ENCODE data around the gene KRTCAP2. TPM values are rescaled to one million over a fixed set of nuclear protein-coding genes. Genes with fewer than 3 reads are reported as not detected.
"Not testable (repeated sequence)": the region's sequence is repeated elsewhere in the genome, so short reads cannot be mapped to it uniquely, and the experiment has no call there.

Gene KRTCAP2
- polyA plus RNA-seq, 4 donors = 144 to 286 (median 201) TPM

DNA sequence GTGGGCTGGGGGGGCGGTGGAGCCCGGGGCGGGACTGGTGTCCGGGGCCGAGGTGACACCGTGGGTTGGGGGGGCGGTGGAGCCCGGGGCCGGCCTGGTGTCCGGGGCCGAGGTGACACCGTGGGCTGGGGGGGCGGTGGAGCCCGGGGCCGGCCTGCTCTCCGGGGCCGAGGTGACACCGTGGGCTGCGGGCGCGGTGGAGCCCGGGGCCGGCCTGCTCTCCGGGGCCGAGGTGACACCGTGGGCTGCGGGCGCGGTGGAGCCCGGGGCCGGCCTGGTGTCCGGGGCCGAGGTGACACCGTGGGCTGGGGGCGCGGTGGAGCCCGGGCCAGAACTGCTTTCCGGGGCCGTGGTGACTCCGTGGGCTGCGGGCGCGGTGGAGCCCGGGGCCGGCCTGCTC lies 16.8 kb upstream of the KRTCAP2 start:
- FAIRE-seq; H3K4me3 ChIP-seq (ENCODE audit: low read depth in 1 of 3, low read length in 3 of 3); DNase-seq; H3K9me3 ChIP-seq (ENCODE audit: control insufficient read depth in 2 of 2, insufficient read depth in 1 of 2, low read depth in 1 of 2, low read length in 1 of 2); H3K36me3 ChIP-seq (ENCODE audit: control insufficient read depth in 3 of 3, insufficient read depth in 2 of 3, low read depth in 1 of 3, low read length in 3 of 3); H3K27ac ChIP-seq (ENCODE audit: low read depth in 1 of 3, low read length in 2 of 3): not testable (repeated sequence)
- peaks cover 4 to 37% (median 8%) of the 10 kb centered on the region in 3 donors for H3K4me1 ChIP-seq (ENCODE audit: control insufficient read depth in 3 of 3, insufficient read depth in 2 of 3, low read depth in 1 of 3, low read length in 2 of 3)
- peaks cover 0 to 14% (median 0%) of the 10 kb centered on the region in 3 donors for H3K27me3 ChIP-seq (ENCODE audit: control insufficient read depth in 3 of 3, insufficient read depth in 3 of 3, low read length in 3 of 3)
- WGBS, 3 donors = 88 to 94% (median 89%) methylated on average over 20 to 25 of the region's 45 CpGs

DNA sequence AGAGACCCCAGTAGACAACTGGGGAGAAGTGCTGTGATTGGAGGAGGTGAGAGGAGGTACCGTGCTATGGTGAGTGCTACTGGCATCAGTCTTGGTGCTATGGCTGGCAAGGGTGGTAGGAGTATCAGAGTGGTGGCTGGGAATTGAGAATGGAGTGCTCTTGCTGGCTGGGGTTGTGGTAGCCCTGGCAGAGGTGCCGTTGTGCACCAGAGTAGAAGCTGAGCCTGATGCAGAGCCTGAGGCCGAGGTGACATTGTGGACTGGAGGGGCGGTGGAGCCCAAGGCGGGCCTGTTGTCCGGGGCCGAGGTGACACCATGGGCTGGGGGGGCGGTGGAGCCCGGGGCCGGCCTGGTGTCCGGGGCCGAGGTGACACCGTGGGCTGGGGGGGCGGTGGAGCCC lies 15.2 kb upstream of the KRTCAP2 start:
- Histone ChIP-seq H3K36me3 (ENCODE audit: control insufficient read depth in 3 of 3, insufficient read depth in 2 of 3, low read depth in 1 of 3, low read length in 3 of 3) (peaks cover 0 to 6% (median 0%) of the 10 kb centered on the region in 3 donors), H3K9me3 (ENCODE audit: control insufficient read depth in 2 of 2, insufficient read depth in 1 of 2, low read depth in 1 of 2, low read length in 1 of 2) (no peaks in the 10 kb centered on the region), H3K4me1 (ENCODE audit: control insufficient read depth in 3 of 3, insufficient read depth in 2 of 3, low read depth in 1 of 3, low read length in 2 of 3) (peaks cover 4 to 25% (median 8%) of the 10 kb centered on the region in 3 donors), H3K4me3 (ENCODE audit: low read depth in 1 of 3, low read length in 3 of 3) (no peak overlapping the region), H3K27ac (ENCODE audit: low read depth in 1 of 3, low read length in 2 of 3) (no peak overlapping the region), H3K27me3 (ENCODE audit: control insufficient read depth in 3 of 3, insufficient read depth in 3 of 3, low read length in 3 of 3) (no peaks in the 10 kb centered on the region)
- 83 to 95% (median 90%) methylated on average over 9 to 14 of the region's 14 CpGs for WGBS, 3 donors
- FAIRE-seq (no peak), DNase-seq (no peak)

DNA sequence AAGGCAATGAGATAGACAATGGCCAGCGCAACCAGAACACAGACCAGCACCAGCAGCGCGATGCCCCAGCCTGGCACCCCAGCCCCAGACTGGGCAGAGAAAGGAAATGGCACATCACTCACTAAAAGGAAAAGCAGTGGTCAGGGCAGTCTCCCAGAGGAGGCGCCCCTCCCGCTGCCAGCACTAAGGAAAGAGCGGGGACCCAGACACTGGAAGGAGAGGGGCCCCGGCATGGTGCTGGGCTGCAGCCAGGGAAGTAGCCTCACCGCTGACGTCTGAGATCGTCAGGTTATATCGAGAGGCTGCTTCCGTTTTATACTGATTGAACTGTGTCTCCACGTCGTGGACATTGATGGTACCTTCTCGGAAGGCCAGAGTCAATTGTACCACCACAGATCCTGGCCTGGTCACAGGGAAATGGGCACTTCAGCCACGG lies 14.4 kb upstream of the KRTCAP2 start:
- no peaks in the 10 kb centered on the region for H3K27me3 ChIP-seq (ENCODE audit: control insufficient read depth in 3 of 3, insufficient read depth in 3 of 3, low read length in 3 of 3)
- no peaks in the 10 kb centered on the region for H3K9me3 ChIP-seq (ENCODE audit: control insufficient read depth in 2 of 2, insufficient read depth in 1 of 2, low read depth in 1 of 2, low read length in 1 of 2)
- FAIRE-seq (no peak), DNase-seq (no peak)
- H3K4me3 ChIP-seq (ENCODE audit: low read depth in 1 of 3, low read length in 3 of 3) = no peak overlapping the region
- H3K4me1 ChIP-seq (ENCODE audit: control insufficient read depth in 3 of 3, insufficient read depth in 2 of 3, low read depth in 1 of 3, low read length in 2 of 3) = peaks cover 4 to 20% (median 8%) of the 10 kb centered on the region in 3 donors
- peaks cover 0 to 6% (median 0%) of the 10 kb centered on the region in 3 donors for H3K36me3 ChIP-seq (ENCODE audit: control insufficient read depth in 3 of 3, insufficient read depth in 2 of 3, low read depth in 1 of 3, low read length in 3 of 3)
- 78 to 87% (median 85%) methylated on average over 16 of the region's 16 CpGs for WGBS, 3 donors
- no peak overlapping the region for H3K27ac ChIP-seq (ENCODE audit: low read depth in 1 of 3, low read length in 2 of 3)

DNA sequence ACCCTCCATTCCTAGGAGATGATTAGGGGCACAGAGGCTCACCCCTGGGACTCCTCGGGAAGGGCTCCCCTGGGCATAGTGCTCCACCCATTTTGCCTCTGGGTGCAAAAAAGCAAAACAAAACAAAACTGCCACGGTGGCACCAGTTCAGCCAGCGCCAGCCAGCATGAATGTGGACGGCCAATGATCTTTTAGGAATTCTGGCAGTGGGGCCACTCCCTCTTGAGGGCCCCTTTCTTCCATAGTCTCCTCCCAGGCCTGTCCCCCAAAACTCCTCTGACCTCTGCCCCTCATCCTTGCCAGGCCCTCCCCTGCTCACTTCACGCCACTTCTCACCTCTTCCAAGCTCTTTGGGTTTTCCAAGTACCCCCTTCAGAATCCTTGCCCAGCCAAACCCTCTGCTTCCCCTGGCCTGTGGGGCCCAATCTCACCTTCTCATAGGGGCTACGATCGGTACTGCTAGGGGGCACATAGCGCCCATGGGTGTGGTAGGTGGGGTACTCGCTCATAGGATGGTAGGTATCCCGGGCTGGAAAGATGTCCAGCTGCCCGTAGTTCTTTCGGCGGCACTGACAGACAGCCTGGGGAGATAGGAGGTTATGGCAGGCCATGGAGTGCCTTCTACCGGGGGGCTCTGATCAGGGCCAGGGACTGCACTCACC lies 13.8 kb upstream of the KRTCAP2 start:
- Histone ChIP-seq H3K4me1 (ENCODE audit: control insufficient read depth in 3 of 3, insufficient read depth in 2 of 3, low read depth in 1 of 3, low read length in 2 of 3) (peaks cover 4 to 20% (median 8%) of the 10 kb centered on the region in 3 donors), H3K27me3 (ENCODE audit: control insufficient read depth in 3 of 3, insufficient read depth in 3 of 3, low read length in 3 of 3) (no peaks in the 10 kb centered on the region), H3K9me3 (ENCODE audit: control insufficient read depth in 2 of 2, insufficient read depth in 1 of 2, low read depth in 1 of 2, low read length in 1 of 2) (no peaks in the 10 kb centered on the region), H3K27ac (ENCODE audit: low read depth in 1 of 3, low read length in 2 of 3) (peak overlapping the region in 2 of 3 donors; percentile 37 to 53), H3K36me3 (ENCODE audit: control insufficient read depth in 3 of 3, insufficient read depth in 2 of 3, low read depth in 1 of 3, low read length in 3 of 3) (peaks cover 0 to 6% (median 0%) of the 10 kb centered on the region in 3 donors), H3K4me3 (ENCODE audit: low read depth in 1 of 3, low read length in 3 of 3) (no peak overlapping the region)
- FAIRE-seq = no peak
- no peak for DNase-seq
- WGBS, 3 donors = 59 to 69% (median 64%) methylated on average over 14 of the region's 14 CpGs

DNA sequence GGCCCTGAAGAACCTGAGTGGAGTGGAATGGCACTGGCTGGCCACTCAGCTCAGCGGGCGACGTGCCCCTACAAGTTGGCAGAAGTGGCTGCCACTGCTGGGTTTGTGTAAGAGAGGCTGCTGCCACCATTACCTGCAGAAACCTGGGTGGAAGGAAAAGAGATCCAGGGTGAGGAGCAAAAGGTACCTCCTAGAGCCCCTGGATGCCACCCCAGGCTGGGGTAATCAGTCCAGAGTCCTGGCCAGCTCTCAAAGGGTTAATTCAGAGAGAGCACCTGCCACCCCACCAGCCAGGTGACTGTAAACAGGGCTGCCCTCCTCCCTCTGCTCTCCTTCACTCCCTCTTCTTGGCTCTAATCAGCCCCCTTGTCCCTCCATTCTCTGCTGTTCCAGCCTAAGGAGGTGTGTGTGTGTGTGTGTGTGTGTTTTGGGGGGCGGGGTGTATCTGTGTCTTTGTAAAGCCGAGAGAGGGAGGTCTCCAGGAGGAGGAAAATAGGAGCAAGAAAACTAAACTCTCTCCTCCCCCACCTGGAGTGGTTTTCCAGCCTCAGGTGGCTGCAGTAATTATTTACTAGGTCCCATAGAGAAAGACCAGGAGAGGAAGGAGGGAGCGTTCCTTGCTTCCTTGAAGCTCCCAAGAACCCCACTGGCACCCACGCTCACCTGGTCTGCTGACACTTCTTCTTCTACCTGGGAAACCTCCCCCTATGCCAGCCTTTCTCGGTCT lies 13.1 kb upstream of the KRTCAP2 start:
- H3K4me1 ChIP-seq (ENCODE audit: control insufficient read depth in 3 of 3, insufficient read depth in 2 of 3, low read depth in 1 of 3, low read length in 2 of 3) = peaks cover 4 to 20% (median 8%) of the 10 kb centered on the region in 3 donors
- DNase-seq (peak; percentile 36 to 67), FAIRE-seq (no peak)
- no peak overlapping the region for H3K4me3 ChIP-seq (ENCODE audit: low read depth in 1 of 3, low read length in 3 of 3)
- H3K27me3 ChIP-seq (ENCODE audit: control insufficient read depth in 3 of 3, insufficient read depth in 3 of 3, low read length in 3 of 3) = no peaks in the 10 kb centered on the region
- H3K27ac ChIP-seq (ENCODE audit: low read depth in 1 of 3, low read length in 2 of 3) = peak overlapping the region in 2 of 3 donors; percentile 53 to 67
- 37 to 55% (median 47%) methylated on average over 7 to 8 of the region's 8 CpGs for WGBS, 3 donors
- H3K36me3 ChIP-seq (ENCODE audit: control insufficient read depth in 3 of 3, insufficient read depth in 2 of 3, low read depth in 1 of 3, low read length in 3 of 3) = peaks cover 0 to 6% (median 0%) of the 10 kb centered on the region in 3 donors
- H3K9me3 ChIP-seq (ENCODE audit: control insufficient read depth in 2 of 2, insufficient read depth in 1 of 2, low read depth in 1 of 2, low read length in 1 of 2) = no peaks in the 10 kb centered on the region

DNA sequence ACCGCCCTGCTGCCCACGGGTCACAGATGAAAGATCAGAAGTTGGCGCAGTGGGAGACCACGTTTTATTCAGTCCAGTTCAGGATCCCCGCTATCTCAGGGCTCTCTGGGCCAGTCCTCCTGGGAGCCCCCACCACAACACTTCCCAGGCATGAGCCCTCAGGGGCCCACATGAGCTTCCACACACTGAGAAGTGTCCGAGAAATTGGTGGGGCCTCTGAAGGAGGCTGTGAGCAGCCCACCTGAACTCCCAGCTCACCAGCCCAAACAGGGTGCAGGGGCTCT lies 12.6 kb upstream of the KRTCAP2 start:
- Histone ChIP-seq H3K4me1 (ENCODE audit: control insufficient read depth in 3 of 3, insufficient read depth in 2 of 3, low read depth in 1 of 3, low read length in 2 of 3) (peaks cover 4 to 20% (median 8%) of the 10 kb centered on the region in 3 donors), H3K4me3 (ENCODE audit: low read depth in 1 of 3, low read length in 3 of 3) (no peak overlapping the region), H3K36me3 (ENCODE audit: control insufficient read depth in 3 of 3, insufficient read depth in 2 of 3, low read depth in 1 of 3, low read length in 3 of 3) (peaks cover 0 to 6% (median 0%) of the 10 kb centered on the region in 3 donors), H3K9me3 (ENCODE audit: control insufficient read depth in 2 of 2, insufficient read depth in 1 of 2, low read depth in 1 of 2, low read length in 1 of 2) (no peaks in the 10 kb centered on the region), H3K27me3 (ENCODE audit: control insufficient read depth in 3 of 3, insufficient read depth in 3 of 3, low read length in 3 of 3) (no peaks in the 10 kb centered on the region), H3K27ac (ENCODE audit: low read depth in 1 of 3, low read length in 2 of 3) (peak overlapping the region in 2 of 3 donors; percentile 25 to 67)
- 32 to 57% (median 43%) methylated on average over 6 of the region's 6 CpGs for WGBS, 3 donors
- no peak for FAIRE-seq
- no peak for DNase-seq

DNA sequence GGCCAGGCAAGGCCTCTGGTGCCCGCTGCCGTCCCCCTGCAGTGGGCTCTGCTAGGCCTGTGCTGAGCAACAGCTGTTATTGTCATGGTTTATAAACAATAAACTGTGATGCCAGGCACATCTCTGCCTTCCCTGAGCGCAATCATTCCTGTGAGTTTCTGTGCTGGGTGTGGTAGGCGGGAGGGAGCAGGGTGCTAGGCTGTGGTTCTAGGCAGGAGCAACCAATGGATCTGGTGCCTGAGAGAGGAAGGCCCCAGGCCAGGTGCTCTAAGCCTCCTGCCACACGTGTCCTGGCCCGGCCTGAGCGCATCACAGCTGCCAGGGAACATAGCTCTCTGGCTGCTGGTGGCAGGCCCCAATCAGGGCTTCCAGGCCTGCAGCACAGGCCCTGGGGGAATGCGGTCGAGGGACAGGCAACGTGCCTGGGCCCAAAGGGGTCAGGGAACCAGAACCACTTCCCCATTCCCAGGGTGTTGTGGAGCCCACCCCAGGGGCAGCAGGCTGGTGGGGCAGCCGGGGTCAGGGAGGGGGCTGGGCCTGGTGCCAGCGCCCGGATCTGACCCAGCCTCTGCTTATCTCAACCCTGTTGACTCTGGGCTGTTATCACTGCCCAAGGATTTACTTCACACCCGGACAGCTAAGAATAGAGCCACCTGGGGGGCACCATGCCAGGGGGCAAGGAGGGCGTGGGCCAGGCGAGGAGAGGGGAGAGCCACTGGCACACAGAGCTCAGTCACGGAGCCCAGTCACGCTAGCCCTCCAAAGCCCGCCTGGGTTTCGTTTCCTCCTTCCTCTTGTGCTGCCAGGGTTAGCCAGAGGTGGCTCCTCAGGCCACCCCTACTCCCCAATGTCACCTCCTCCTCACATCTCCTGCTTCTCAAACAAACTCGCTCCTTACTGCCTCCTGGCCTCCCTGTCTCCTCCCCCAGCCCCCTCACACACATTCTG lies 12.0 kb upstream of the KRTCAP2 start:
- WGBS, 3 donors = 16 to 54% (median 25%) methylated on average over 21 of the region's 21 CpGs

DNA sequence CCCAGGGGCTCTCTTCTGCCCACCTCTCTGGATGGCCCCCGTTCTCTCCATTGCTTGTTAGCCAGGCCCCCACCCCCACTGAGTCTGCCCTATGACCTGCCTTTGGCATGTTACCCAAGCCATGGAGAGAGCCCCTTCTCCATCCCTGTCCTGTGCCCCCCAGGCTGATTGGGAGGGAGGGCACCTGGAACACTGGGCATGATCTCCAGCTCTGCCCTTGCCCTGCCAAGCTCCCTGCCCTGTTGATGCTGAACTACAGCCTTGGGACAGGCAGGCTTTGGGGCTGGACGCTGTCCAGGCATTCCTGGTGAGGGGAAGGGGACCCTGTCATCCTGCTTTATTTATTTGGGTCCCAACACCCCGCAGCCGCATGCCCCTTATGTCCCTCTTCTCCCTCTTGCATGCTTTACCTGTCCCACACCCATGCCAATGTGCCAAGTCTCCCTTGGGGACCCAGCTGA lies 11.3 kb upstream of the KRTCAP2 start:
- no peak overlapping the region for H3K27ac ChIP-seq (ENCODE audit: low read depth in 1 of 3, low read length in 2 of 3)
- H3K4me1 ChIP-seq (ENCODE audit: control insufficient read depth in 3 of 3, insufficient read depth in 2 of 3, low read depth in 1 of 3, low read length in 2 of 3) = peaks cover 4 to 20% (median 8%) of the 10 kb centered on the region in 3 donors
- 84 to 93% (median 92%) methylated on average over 4 of the region's 4 CpGs for WGBS, 3 donors

More for the DNA sequence above, 12.0 kb upstream of the KRTCAP2 start:
- FAIRE-seq = no peak
- Histone ChIP-seq H3K36me3 (ENCODE audit: control insufficient read depth in 3 of 3, insufficient read depth in 2 of 3, low read depth in 1 of 3, low read length in 3 of 3) (peaks cover 0 to 6% (median 0%) of the 10 kb centered on the region in 3 donors), H3K27ac (ENCODE audit: low read depth in 1 of 3, low read length in 2 of 3) (peak overlapping the region; percentile 36 to 67 (median 40)), H3K4me3 (ENCODE audit: low read depth in 1 of 3, low read length in 3 of 3) (no peak overlapping the region), H3K27me3 (ENCODE audit: control insufficient read depth in 3 of 3, insufficient read depth in 3 of 3, low read length in 3 of 3) (no peaks in the 10 kb centered on the region), H3K9me3 (ENCODE audit: control insufficient read depth in 2 of 2, insufficient read depth in 1 of 2, low read depth in 1 of 2, low read length in 1 of 2) (no peaks in the 10 kb centered on the region), H3K4me1 (ENCODE audit: control insufficient read depth in 3 of 3, insufficient read depth in 2 of 3, low read depth in 1 of 3, low read length in 2 of 3) (peaks cover 4 to 20% (median 8%) of the 10 kb centered on the region in 3 donors)
- peak in 1 of 2 donors; percentile 63 for DNase-seq

More for the DNA sequence above, 11.3 kb upstream of the KRTCAP2 start:
- H3K9me3 ChIP-seq (ENCODE audit: control insufficient read depth in 2 of 2, insufficient read depth in 1 of 2, low read depth in 1 of 2, low read length in 1 of 2) = no peaks in the 10 kb centered on the region
- H3K36me3 ChIP-seq (ENCODE audit: control insufficient read depth in 3 of 3, insufficient read depth in 2 of 3, low read depth in 1 of 3, low read length in 3 of 3) = peaks cover 0 to 6% (median 0%) of the 10 kb centered on the region in 3 donors
- H3K27me3 ChIP-seq (ENCODE audit: control insufficient read depth in 3 of 3, insufficient read depth in 3 of 3, low read length in 3 of 3) = no peaks in the 10 kb centered on the region
- FAIRE-seq (no peak), DNase-seq (no peak)
- H3K4me3 ChIP-seq (ENCODE audit: low read depth in 1 of 3, low read length in 3 of 3) = no peak overlapping the region

Data from small intestine (tissue), 7 donors.